H9 (cell line): Measurements from ENCODE around the gene KIF21B. TPM values are rescaled to one million over a fixed set of nuclear protein-coding genes. Genes with fewer than 3 reads are reported as not detected.

ENCODE experiments used
- DNase-seq: peaks from one replicate; pipeline ENCODE4 v3.0.0-alpha.2; 2017
- H2AFZ ChIP-seq: one replicate; pipeline ENCODE4 v1.6.1; 2013; ENCODE audit warnings: mild to moderate bottlenecking, low read length, control low read depth, moderate library complexity
- H2AK5ac ChIP-seq: 2 replicates; pipeline ENCODE4 v1.6.1; 2013; ENCODE audit warnings: low read length, control low read depth, mixed read lengths; ENCODE audit not compliant: insufficient read length
- H2BK120ac ChIP-seq: one replicate; pipeline ENCODE4 v1.6.1; 2013; ENCODE audit warnings: low read depth, mild to moderate bottlenecking, low read length, control low read depth, inconsistent platforms; ENCODE audit not compliant: poor library complexity, severe bottlenecking
- H2BK12ac ChIP-seq: 2 replicates; pipeline ENCODE4 v1.6.1; 2013; ENCODE audit warnings: low read length, control low read depth, mixed read lengths, low read depth; ENCODE audit not compliant: insufficient read length
- H2BK15ac ChIP-seq: 2 replicates; pipeline ENCODE4 v1.6.1; 2013; ENCODE audit warnings: low read depth, low read length, control low read depth
- H2BK20ac ChIP-seq: one replicate; pipeline ENCODE4 v1.6.1; 2013; ENCODE audit warnings: low read depth, mild to moderate bottlenecking, low read length, control low read depth, inconsistent platforms; ENCODE audit not compliant: poor library complexity, severe bottlenecking
- H2BK5ac ChIP-seq: 2 replicates; pipeline ENCODE4 v1.6.1; 2013; ENCODE audit warnings: low read length, control low read depth, mixed read lengths; ENCODE audit not compliant: insufficient read length
- H3K14ac ChIP-seq: 2 replicates; pipeline ENCODE4 v1.6.1; 2013; ENCODE audit warnings: low read length, control low read depth; ENCODE audit not compliant: insufficient read depth
- H3K18ac ChIP-seq: 2 replicates; pipeline ENCODE4 v1.6.1; 2013; ENCODE audit warnings: low read depth, mild to moderate bottlenecking, mixed read lengths, low read length, control low read depth; ENCODE audit not compliant: insufficient read length
- H3K23ac ChIP-seq: 2 replicates; pipeline ENCODE4 v1.6.1; 2013; ENCODE audit warnings: low read length, control low read depth, mixed read lengths, low read depth; ENCODE audit not compliant: insufficient read length
- H3K23me2 ChIP-seq: 2 replicates; pipeline ENCODE4 v1.6.1; 2013; ENCODE audit warnings: low read depth, mild to moderate bottlenecking, mixed read lengths, low read length, control low read depth; ENCODE audit not compliant: insufficient read length, poor library complexity, severe bottlenecking
- H3K27ac ChIP-seq: 2 replicates; pipeline ENCODE4 v1.5.1; 2013; ENCODE audit warnings: low read length, control low read depth, mixed read lengths, low read depth; ENCODE audit not compliant: insufficient read length
- H3K27me3 ChIP-seq: 2 replicates; pipeline ENCODE4 v1.6.1; 2013; ENCODE audit warnings: low read length, control low read depth, inconsistent platforms; ENCODE audit not compliant: insufficient read depth
- H3K4ac ChIP-seq: 2 replicates; pipeline ENCODE4 v1.6.1; 2013; ENCODE audit warnings: low read depth, mild to moderate bottlenecking, control low read depth, inconsistent platforms, low read length, moderate library complexity
- H3K4me1 ChIP-seq: 2 replicates; pipeline ENCODE4 v1.6.1; 2013; ENCODE audit warnings: low read length, control low read depth, inconsistent platforms; ENCODE audit not compliant: insufficient read depth
- H3K4me2 ChIP-seq: 2 replicates; pipeline ENCODE4 v1.6.1; 2013; ENCODE audit warnings: low read length, control low read depth, mixed read lengths; ENCODE audit not compliant: insufficient read length, insufficient read depth
- H3K56ac ChIP-seq: 2 replicates; pipeline ENCODE4 v1.6.1; 2013; ENCODE audit warnings: low read depth, mild to moderate bottlenecking, mixed read lengths, low read length, control low read depth; ENCODE audit not compliant: insufficient read length
- H3K79me1 ChIP-seq: 2 replicates; pipeline ENCODE4 v1.6.1; 2013; ENCODE audit warnings: low read depth, mild to moderate bottlenecking, moderate library complexity, low read length, control low read depth, inconsistent platforms; ENCODE audit not compliant: insufficient read depth, poor library complexity, severe bottlenecking
- H3K79me2 ChIP-seq: 2 replicates; pipeline ENCODE4 v1.6.1; 2013; ENCODE audit warnings: low read length, control low read depth, inconsistent platforms; ENCODE audit not compliant: insufficient read depth
- H3K9ac ChIP-seq: 2 replicates; pipeline ENCODE4 v1.6.1; 2013; ENCODE audit warnings: low read length, control low read depth, mixed read lengths; ENCODE audit not compliant: insufficient read length; ENCODE audit errors: extremely low read depth
- H3K9me3 ChIP-seq: one replicate; pipeline ENCODE4 v1.6.1; 2013; ENCODE audit warnings: low read depth, low read length, inconsistent platforms; ENCODE audit not compliant: control insufficient read depth
- H3T11ph ChIP-seq: one replicate; pipeline ENCODE4 v1.6.1; 2013; ENCODE audit warnings: mild to moderate bottlenecking, low read length, control low read depth, inconsistent platforms
- H4K20me1 ChIP-seq: one replicate; pipeline ENCODE4 v1.6.1; 2013; ENCODE audit not compliant: control insufficient read depth, insufficient read length, insufficient read depth
- H4K5ac ChIP-seq: 2 replicates; pipeline ENCODE4 v1.6.1; 2013; ENCODE audit warnings: low read depth, mild to moderate bottlenecking, mixed read lengths, low read length, control low read depth; ENCODE audit not compliant: insufficient read length
- H4K8ac ChIP-seq: replicated peaks from 2 replicates; pipeline ENCODE4 v1.6.1; 2013; ENCODE audit warnings: low read length, control low read depth, mixed read lengths, low read depth; ENCODE audit not compliant: insufficient read length
- H4K91ac ChIP-seq: 2 replicates; pipeline ENCODE4 v1.6.1; 2013; ENCODE audit warnings: low read depth, mild to moderate bottlenecking, moderate library complexity, mixed read lengths, low read length, control low read depth; ENCODE audit not compliant: insufficient read length
- H3K27ac Mint-ChIP-seq, 3 experiments: 2 replicates in 2 of 3; 3 replicates in 1 of 3; pipeline ENCODE4 v1.8.0; 2020 to 2021; ENCODE audit warnings: mixed read lengths in 3 of 3, mild to moderate bottlenecking in 1 of 3, moderate library complexity in 1 of 3
- H3K27me3 Mint-ChIP-seq: 2 replicates; pipeline ENCODE4 v1.8.0; 2021; ENCODE audit warnings: low read depth, mild to moderate bottlenecking, moderate library complexity, mixed read lengths
- H3K36me3 Mint-ChIP-seq, 3 experiments: 2 replicates in 2 of 3; 3 replicates in 1 of 3; pipeline ENCODE4 v1.8.0; 2020 to 2021; ENCODE audit warnings: low read depth in 3 of 3, mixed read lengths in 3 of 3; ENCODE audit not compliant: insufficient read depth in 1 of 3
- H3K4me1 Mint-ChIP-seq, 2 experiments: 2 replicates each; pipeline ENCODE4 v1.8.0; 2020; ENCODE audit warnings: mixed read lengths in 2 of 2
- H3K4me3 Mint-ChIP-seq, 2 experiments: 2 replicates in 1 of 2; 3 replicates in 1 of 2; pipeline ENCODE4 v1.8.0; 2020 to 2021; ENCODE audit warnings: mild to moderate bottlenecking in 2 of 2, mixed read lengths in 2 of 2, moderate library complexity in 1 of 2
- H3K9me3 Mint-ChIP-seq, 2 experiments: 2 replicates in 1 of 2; 3 replicates in 1 of 2; pipeline ENCODE4 v1.8.0; 2020; ENCODE audit warnings: mild to moderate bottlenecking in 2 of 2, mixed read lengths in 2 of 2, moderate library complexity in 1 of 2
- CTCF ChIP-seq: fragments of 200-600 bp; sonication (generic); conservative IDR thresholded peaks from 3 replicates; pipeline ENCODE4 v1.8.0; 2021; ENCODE audit warnings: antibody characterized with exemption, mild to moderate bottlenecking
- WGBS: extraction: QIAGEN DNeasy Blood & Tissue Kit; methylation state at CpG from one replicate; pipeline ENCODE4 v1.1.7; 2013; ENCODE audit warnings: missing lambda C conversion rate, low lambda C conversion rate, mixed read lengths; ENCODE audit not compliant: insufficient read length; ENCODE audit errors: extremely low coverage; 5-methylcytosine and 5-hydroxymethylcytosine counted together
- total RNA-seq: library from RNA; stranded (reverse); gene quantifications from 2 replicates; pipeline ENCODE4 v1.2.1, GENCODE V29; 2021

KIF21B gene
- total RNA-seq, 1 experiment from 2014 or later: 7.5 TPM

- peak; percentile 95 for TF ChIP-seq CTCF
- Histone ChIP-seq H3K9ac (no peak overlapping the region), H3K4ac (no peak overlapping the region), H3K9me3 (peaks cover 11% of the 10 kb centered on the region), H3T11ph (no peak overlapping the region), H4K5ac (no peak overlapping the region), H2BK12ac (no peak overlapping the region), H4K20me1 (no peaks in the 10 kb centered on the region), H3K18ac (no peak overlapping the region), H3K56ac (no peak overlapping the region), H3K27ac (no peak overlapping the region), H3K23ac (no peak overlapping the region), H2AK5ac (no peak overlapping the region), H3K4me1 (no peaks in the 10 kb centered on the region), H2AFZ (no peak overlapping the region), H2BK120ac (no peak overlapping the region), H4K91ac (no peak overlapping the region), H3K79me1 (no peaks in the 10 kb centered on the region), H3K14ac (no peak overlapping the region), H3K79me2 (no peaks in the 10 kb centered on the region), H2BK15ac (no peak overlapping the region), H3K27me3 (no peaks in the 10 kb centered on the region), H3K23me2 (no peaks in the 10 kb centered on the region), H3K4me2 (no peak overlapping the region), H4K8ac (no peak overlapping the region), H2BK20ac (no peak overlapping the region), H2BK5ac (no peak overlapping the region)
- Mint-ChIP-seq H3K27me3 (no peaks in the 10 kb centered on the region; the same call in 1 of the 2 replicates), H3K4me1 (no peaks in the 10 kb centered on the region), H3K27ac (no peak overlapping the region; a peak in 1 of 7 replicates), H3K4me3 (no peak overlapping the region), H3K36me3 (peaks cover 22 to 49% (median 36%) of the 10 kb centered on the region in 3 experiments), H3K9me3 (peaks cover 10% of the 10 kb centered on the region in 2 experiments)
- no CpG with 5 or more reads among the region's 13 CpGs for WGBS
- DNase-seq: peak; percentile 80
These were observed 43.7 kb downstream of the KIF21B start for GRCh38 chr1:200979574-200980451.
